Measurements from ENCODE around the gene EPB41L4B.

Gene EPB41L4B

GRCh38 chr9:109336409-109336808 is 15.6 kb upstream of the EPB41L4B start:
- H3K4me1 Mint-ChIP-seq, result peaks cover 6% of the 10 kb centered on the region
- no peak for DNase-seq
- H3K9me3 Mint-ChIP-seq, result no peaks in the 10 kb centered on the region
- H3K4me3 Mint-ChIP-seq, result no peak overlapping the region
- no peak for TF ChIP-seq CTCF (IDR thresholded peaks at IDR 0.05)
- peaks cover 9% of the 10 kb centered on the region for H3K27me3 Mint-ChIP-seq (ENCODE audit: low read depth, poor library complexity)
- no peak overlapping the region for H3K27ac Mint-ChIP-seq
- H3K36me3 Mint-ChIP-seq (ENCODE audit: low read depth), result no peaks in the 10 kb centered on the region

- no peak for DNase-seq
- no peaks in the 10 kb centered on the region for H3K9me3 Mint-ChIP-seq
Observed at GRCh38 chr9:109335929-109336328, 15.1 kb upstream of the EPB41L4B start.

GRCh38 chr9:109335121-109335520 is 14.3 kb upstream of the EPB41L4B start:
- Mint-ChIP-seq H3K27me3 (ENCODE audit: low read depth, poor library complexity) (peaks cover 9% of the 10 kb centered on the region), H3K4me1 (peaks cover 12% of the 10 kb centered on the region), H3K27ac (no peak overlapping the region), H3K36me3 (ENCODE audit: low read depth) (no peaks in the 10 kb centered on the region), H3K9me3 (no peaks in the 10 kb centered on the region), H3K4me3 (no peak overlapping the region)
- DNase-seq, result no peak
- TF ChIP-seq CTCF (IDR thresholded peaks at IDR 0.05), result no peak

More at GRCh38 chr9:109335929-109336328, 15.1 kb upstream of the EPB41L4B start:
- H3K4me3 Mint-ChIP-seq, result no peak overlapping the region
- H3K27me3 Mint-ChIP-seq (ENCODE audit: low read depth, poor library complexity), result peaks cover 9% of the 10 kb centered on the region
- TF ChIP-seq CTCF (IDR thresholded peaks at IDR 0.05), result no peak
- H3K27ac Mint-ChIP-seq, result no peak overlapping the region
- peaks cover 9% of the 10 kb centered on the region for H3K4me1 Mint-ChIP-seq
- H3K36me3 Mint-ChIP-seq (ENCODE audit: low read depth), result no peaks in the 10 kb centered on the region

- TF ChIP-seq CTCF (IDR thresholded peaks at IDR 0.05), result no peak
- Mint-ChIP-seq H3K9me3 (no peaks in the 10 kb centered on the region), H3K4me1 (peaks cover 33% of the 10 kb centered on the region), H3K27me3 (ENCODE audit: low read depth, poor library complexity) (peaks cover 25% of the 10 kb centered on the region), H3K4me3 (no peak overlapping the region), H3K36me3 (ENCODE audit: low read depth) (no peaks in the 10 kb centered on the region), H3K27ac (no peak overlapping the region)
- DNase-seq, result no peak
Observed at GRCh38 chr9:109331353-109331752, 10.5 kb upstream of the EPB41L4B start.

- Mint-ChIP-seq H3K27ac (peak overlapping the region; percentile 29), H3K36me3 (ENCODE audit: low read depth) (no peaks in the 10 kb centered on the region), H3K9me3 (no peaks in the 10 kb centered on the region), H3K4me3 (no peak overlapping the region), H3K4me1 (peaks cover 27% of the 10 kb centered on the region), H3K27me3 (ENCODE audit: low read depth, poor library complexity) (peaks cover 25% of the 10 kb centered on the region)
- no peak for TF ChIP-seq CTCF (IDR thresholded peaks at IDR 0.05)
- peak; percentile 11 for DNase-seq
Observed at GRCh38 chr9:109329638-109330258, 8.9 kb upstream of the EPB41L4B start.

- Mint-ChIP-seq H3K4me3 (no peak overlapping the region), H3K36me3 (ENCODE audit: low read depth) (no peaks in the 10 kb centered on the region), H3K4me1 (peaks cover 27% of the 10 kb centered on the region), H3K27me3 (ENCODE audit: low read depth, poor library complexity) (peaks cover 27% of the 10 kb centered on the region), H3K27ac (no peak overlapping the region), H3K9me3 (no peaks in the 10 kb centered on the region)
- peak; percentile 18 for DNase-seq
- no peak for TF ChIP-seq CTCF (IDR thresholded peaks at IDR 0.05)
Observed at GRCh38 chr9:109328978-109329637, 8.2 kb upstream of the EPB41L4B start.
